Right lobe of liver (tissue), 6 donors: ENCODE measurements around the gene LRTM2. TPM values are rescaled to one million over a fixed set of nuclear protein-coding genes. Genes with fewer than 3 reads are reported as not detected.

ENCODE experiments used
- ATAC-seq, 4 donors: fragments of 200-7000 bp; cut with Tn5 transposase; one replicate each; pipeline ENCODE4 v1.9.1; 2020; ENCODE audit warnings: mild to moderate bottlenecking in 4 of 4, moderate library complexity in 4 of 4
- DNase-seq, 3 donors: peaks; one replicate each; pipeline ENCODE4 v3.0.0-alpha.2; 2020
- H3K27ac ChIP-seq, 3 donors: fragments of 200-600 bp; one replicate each; pipeline ENCODE4 v1.8.0; 2022
- H3K27me3 ChIP-seq, 2 donors: fragments of 200-600 bp; one replicate each; pipeline ENCODE4 v1.8.0; 2022
- H3K36me3 ChIP-seq, 4 donors: fragments of 200-600 bp; sonication (generic) in 1 of 4; one replicate each; pipeline versions ENCODE4 v1.5.1 to v1.8.0; 2017 to 2022; ENCODE audit warnings: control low read depth in 1 of 4
- H3K4me1 ChIP-seq, 4 donors: fragments of 200-600 bp; sonication (generic) in 1 of 4; one replicate each; pipeline versions ENCODE4 v1.5.1 to v1.8.0; 2017 to 2022; ENCODE audit warnings: control low read depth in 1 of 4
- H3K4me3 ChIP-seq, 3 donors: fragments of 200-600 bp; one replicate each; pipeline ENCODE4 v1.8.0; 2022
- H3K9me3 ChIP-seq, 4 donors: fragments of 200-600 bp; sonication (generic) in 1 of 4; one replicate each; pipeline versions ENCODE4 v1.5.1 to v1.8.0; 2017 to 2022; ENCODE audit warnings: control low read depth in 1 of 4
- CTCF ChIP-seq, 4 donors: fragments of 200-600 bp in 3 of 4; fragments of 450-650 bp in 1 of 4; IDR thresholded peaks; one replicate each; pipeline versions ENCODE4 v1.5.1 to v1.8.0; 2016 to 2022; ENCODE audit warnings: antibody characterized with exemption in 4 of 4, mild to moderate bottlenecking in 2 of 4
- POLR2A ChIP-seq: fragments of 450-650 bp; IDR thresholded peaks from one replicate; pipeline ENCODE4 v1.6.1; 2017; ENCODE audit warnings: antibody characterized with exemption, mild to moderate bottlenecking
- WGBS: methylation state at CpG from one replicate; pipeline ENCODE4 v1.1.6; 2018; ENCODE audit warnings: low coverage, low lambda C conversion rate; ENCODE audit not compliant: insufficient coverage; ENCODE audit errors: missing lambda C conversion rate; 5-methylcytosine and 5-hydroxymethylcytosine counted together
- intact Hi-C, 2 donors: fragments of 100-400 bp; cut with DNase I; formaldehyde crosslinking; loops; one replicate each; pipeline versions ENCODE4 v1.11.2 to v1.14.1; 2022
- total RNA-seq, 6 experiments: library from RNA; depleted of rRNA in 2 of 6; stranded (reverse); fragments of >200 nt in 2 of 6; fragmentation: NEBNext Ultra II Directional in 3 of 6; extraction: Animal tissue kit (Norgen Biotek cat#: 25700) in 3 of 6; gene quantifications; one replicate each; pipeline versions ENCODE4 v1.1.0 to v1.2.4, GENCODE V29; 2016 to 2023
- donor health status: DM: no; HTN: yes; CAD: no.
- donor health status: DM: no; HTN: no; CAD: no.
- donor health status: DM: no; HTN: no; CAD: no.
- donor health status: DM: no; HTN: yes; CAD: no.
- donor health status: DM: no; HTN: yes; CAD: no.

Gene LRTM2
- total RNA-seq, 6 experiments from 2014 or later, result not detected

GRCh38 chr12:1787714-1788113 lies 32.7 kb upstream of the LRTM2 start:
- ATAC-seq (peak in 1 of 4 donors; percentile 8), DNase-seq (peak in 1 of 3 donors; percentile 37)
- intact Hi-C loops, result no loop called here
- no peaks in the 10 kb centered on the region for H3K9me3 ChIP-seq
- H3K27me3 ChIP-seq, result no peaks in the 10 kb centered on the region
- H3K4me3 ChIP-seq, result no peak overlapping the region
- WGBS, result 55% methylated on average over 5 of the region's 6 CpGs
- no peak overlapping the region for H3K27ac ChIP-seq
- no peak for TF ChIP-seq CTCF (IDR thresholded peaks at IDR 0.05)
- no peak for TF ChIP-seq POLR2A
- H3K4me1 ChIP-seq, result peaks cover 0 to 16% (median 4%) of the 10 kb centered on the region in 4 donors
- H3K36me3 ChIP-seq, result peaks cover 0 to 11% (median 4%) of the 10 kb centered on the region in 4 donors

- Histone ChIP-seq H3K4me3 (no peak overlapping the region), H3K4me1 (peaks cover 0 to 3% (median 0%) of the 10 kb centered on the region in 4 donors), H3K27ac (no peak overlapping the region), H3K9me3 (no peaks in the 10 kb centered on the region), H3K36me3 (peaks cover 0 to 11% (median 2%) of the 10 kb centered on the region in 4 donors), H3K27me3 (no peaks in the 10 kb centered on the region)
- intact Hi-C loops, result loop anchor here (5.0 to 10.0 kb wide), 2 partner anchors 138 to 244 kb away; no protein-coding TSS in a partner anchor
- TF ChIP-seq POLR2A (no peak), CTCF (IDR thresholded peaks at IDR 0.05) (no peak)
- DNase-seq (no peak), ATAC-seq (peak in 1 of 4 donors; percentile 7)
- WGBS, result 57% methylated on average over 7 of the region's 7 CpGs
Observed at GRCh38 chr12:1790444-1790843, 29.9 kb upstream of the LRTM2 start.

GRCh38 chr12:1791104-1791841 lies 29.1 kb upstream of the LRTM2 start:
- no peak overlapping the region for H3K27ac ChIP-seq

GRCh38 chr12:1792406-1792805 lies 28.0 kb upstream of the LRTM2 start:
- WGBS, result no CpG with 5 or more reads among the region's 6 CpGs
- Histone ChIP-seq H3K9me3 (no peaks in the 10 kb centered on the region), H3K4me3 (no peak overlapping the region), H3K27ac (no peak overlapping the region), H3K36me3 (no peaks in the 10 kb centered on the region), H3K4me1 (peaks cover 0 to 11% (median 0%) of the 10 kb centered on the region in 4 donors), H3K27me3 (no peaks in the 10 kb centered on the region)
- intact Hi-C loops, result loop anchor here (5.0 to 10.0 kb wide), 2 partner anchors 140 to 242 kb away; no protein-coding TSS in a partner anchor
- ATAC-seq (no peak), DNase-seq (no peak)
- TF ChIP-seq POLR2A (no peak), CTCF (IDR thresholded peaks at IDR 0.05) (no peak)

More at GRCh38 chr12:1791104-1791841, 29.1 kb upstream of the LRTM2 start:
- no peak overlapping the region for H3K4me3 ChIP-seq
- H3K36me3 ChIP-seq, result peaks cover 0 to 4% (median under 1%) of the 10 kb centered on the region in 4 donors
- intact Hi-C loops, result loop anchor here (5.0 to 10.0 kb wide), 2 partner anchors 139 to 244 kb away; no protein-coding TSS in a partner anchor
- ATAC-seq (peak; percentile 45 to 59 (median 55)), DNase-seq (peak in 1 of 3 donors; percentile 66)
- TF ChIP-seq CTCF (IDR thresholded peaks at IDR 0.05), result peak; percentile 79 to 87 (median 81)
- no peak for TF ChIP-seq POLR2A
- H3K4me1 ChIP-seq, result peaks cover 0 to 8% (median 0%) of the 10 kb centered on the region in 4 donors
- no peaks in the 10 kb centered on the region for H3K9me3 ChIP-seq
- WGBS, result 12% methylated on average over 7 of the region's 10 CpGs
- no peaks in the 10 kb centered on the region for H3K27me3 ChIP-seq
